H1 (cell line): ENCODE results near the gene GNG12. TPM values are rescaled to one million over a fixed set of nuclear protein-coding genes. Genes with fewer than 3 reads are reported as not detected.

Source experiments
- CTCF ChIA-PET: fragments of 300-600 bp; sonication (Branson Sonifier 250); formaldehyde crosslinking; loops from one replicate; lab custom pipeline; 2021; ENCODE audit not compliant: partially characterized antibody; lab: Charles Lee
- POLR2A ChIA-PET: fragments of 300-600 bp; sonication (Branson Sonifier 250); formaldehyde crosslinking; loops from one replicate; lab custom pipeline; 2021; ENCODE audit warnings: inconsistent platforms; ENCODE audit not compliant: partially characterized antibody; lab: Charles Lee
- DNase-seq, 2 experiments: peaks; one replicate each; pipeline versions ENCODE4 v3.0.0 to v3.0.0-alpha.2; 2010 to 2022; ENCODE audit warnings: low spot score in 2 of 2, low read depth in 1 of 2, mixed read lengths in 1 of 2
- FAIRE-seq: peaks from 2 replicates; lab custom pipeline; 2011; peaks lifted over from hg19 to GRCh38; lab: Jason Lieb, UNC
- H2AFZ ChIP-seq: 2 replicates; pipeline ENCODE4 v1.8.1; 2012; ENCODE audit warnings: low read length, inconsistent platforms
- H2AK5ac ChIP-seq: 2 replicates; pipeline ENCODE4 v1.6.1; 2013; ENCODE audit warnings: low read depth, low read length
- H2BK120ac ChIP-seq: replicated peaks from 2 replicates; pipeline ENCODE3; 2013; ENCODE audit warnings: low read depth, low read length, inconsistent platforms
- H2BK12ac ChIP-seq: 2 replicates; pipeline ENCODE4 v1.6.1; 2013; ENCODE audit warnings: low read depth, low read length
- H2BK15ac ChIP-seq: 2 replicates; pipeline ENCODE4 v1.6.1; 2013; ENCODE audit warnings: low read length
- H2BK20ac ChIP-seq: 2 replicates; pipeline ENCODE4 v1.6.1; 2013; ENCODE audit warnings: low read length
- H2BK5ac ChIP-seq: 2 replicates; pipeline ENCODE4 v1.6.1; 2013; ENCODE audit warnings: low read depth, low read length
- H3K14ac ChIP-seq: 2 replicates; pipeline ENCODE4 v1.6.1; 2013; ENCODE audit warnings: inconsistent platforms; ENCODE audit not compliant: insufficient read length
- H3K18ac ChIP-seq: 2 replicates; pipeline ENCODE4 v1.6.1; 2013; ENCODE audit warnings: low read length; ENCODE audit errors: extremely low read depth
- H3K23ac ChIP-seq: 2 replicates; pipeline ENCODE4 v1.6.1; 2013; ENCODE audit warnings: inconsistent platforms; ENCODE audit not compliant: insufficient read length
- H3K23me2 ChIP-seq: 2 replicates; pipeline ENCODE4 v1.6.1; 2013; ENCODE audit warnings: low read depth, low read length
- H3K27ac ChIP-seq: 2 replicates; pipeline ENCODE4 v1.6.1; 2011; ENCODE audit warnings: low read depth, low read length, inconsistent platforms
- H3K27me3 ChIP-seq, 4 experiments: replicated peaks in 1 of 4; 1 replicate in 1 of 4; 2 replicates in 3 of 4; pipeline versions ENCODE4 v1.6.1 to v1.8.1; 2011 to 2013; ENCODE audit warnings: low read length in 3 of 4, mild to moderate bottlenecking in 3 of 4, inconsistent platforms in 2 of 4, mixed read lengths in 2 of 4, moderate library complexity in 1 of 4; ENCODE audit not compliant: control insufficient read depth in 3 of 4, insufficient read depth in 3 of 4; ENCODE audit errors: extremely low read depth in 1 of 4
- H3K36me3 ChIP-seq, 4 experiments: 2 replicates each; pipeline versions ENCODE4 v1.6.1 to v1.8.1; 2011 to 2013; ENCODE audit warnings: mild to moderate bottlenecking in 4 of 4, low read length in 3 of 4, moderate library complexity in 2 of 4, control low read depth in 1 of 4, inconsistent platforms in 1 of 4; ENCODE audit not compliant: insufficient read depth in 4 of 4, control insufficient read depth in 2 of 4
- H3K4ac ChIP-seq: replicated peaks from 2 replicates; pipeline ENCODE3; 2013; ENCODE audit warnings: low read length, low read depth, mixed read lengths, inconsistent platforms; ENCODE audit not compliant: insufficient read length
- H3K4me1 ChIP-seq, 4 experiments: replicated peaks in 1 of 4; 1 replicate in 1 of 4; 2 replicates in 3 of 4; pipeline versions ENCODE4 v1.6.1 to v1.8.1; 2011 to 2013; ENCODE audit warnings: low read length in 3 of 4, inconsistent platforms in 2 of 4, mixed read lengths in 1 of 4; ENCODE audit not compliant: insufficient read depth in 4 of 4, control insufficient read depth in 3 of 4
- H3K4me2 ChIP-seq, 2 experiments: 2 replicates each; pipeline versions ENCODE4 v1.6.1 to v1.8.1; 2011 to 2013; ENCODE audit warnings: low read depth in 2 of 2, low read length in 2 of 2, control low read depth in 1 of 2, inconsistent platforms in 1 of 2, mild to moderate bottlenecking in 1 of 2; ENCODE audit not compliant: insufficient read depth in 1 of 2
- H3K4me3 ChIP-seq, 4 experiments: fragments of 200-600, 300-600 bp in 1 of 4; sonication (generic), shearing (Covaris generic), sonication (Bioruptor Twin) in 1 of 4; 2 replicates each; pipeline versions ENCODE4 v1.5.1 to v1.8.1; 2011 to 2016; ENCODE audit warnings: low read length in 4 of 4, low read depth in 3 of 4, control low read depth in 2 of 4, inconsistent platforms in 2 of 4, mild to moderate bottlenecking in 2 of 4, mixed read lengths in 1 of 4, moderate library complexity in 1 of 4; ENCODE audit not compliant: insufficient read depth in 2 of 4; ENCODE audit errors: extremely low read depth in 1 of 4
- H3K56ac ChIP-seq: replicated peaks from 2 replicates; pipeline ENCODE3; 2013; ENCODE audit warnings: low read depth, mild to moderate bottlenecking, mixed read lengths, low read length, inconsistent platforms; ENCODE audit not compliant: insufficient read length
- H3K79me1 ChIP-seq: 2 replicates; pipeline ENCODE4 v1.6.1; 2013; ENCODE audit warnings: low read depth, low read length, control low read depth
- H3K79me2 ChIP-seq, 2 experiments: 2 replicates each; pipeline versions ENCODE4 v1.6.1 to v1.8.1; 2012 to 2013; ENCODE audit warnings: low read length in 2 of 2, mild to moderate bottlenecking in 2 of 2, inconsistent platforms in 1 of 2; ENCODE audit not compliant: insufficient read depth in 2 of 2, control insufficient read depth in 1 of 2
- H3K9ac ChIP-seq, 4 experiments: replicated peaks in 1 of 4; 1 replicate in 1 of 4; 2 replicates in 3 of 4; pipeline versions ENCODE4 v1.6.1 to v1.8.1; 2011 to 2013; ENCODE audit warnings: low read depth in 3 of 4, low read length in 3 of 4, control low read depth in 2 of 4, mild to moderate bottlenecking in 2 of 4, moderate library complexity in 2 of 4, inconsistent platforms in 1 of 4; ENCODE audit errors: extremely low read depth in 1 of 4
- H3K9me3 ChIP-seq, 2 experiments: 2 replicates each; pipeline versions ENCODE4 v1.6.1 to v1.8.1; 2012 to 2013; ENCODE audit warnings: mild to moderate bottlenecking in 2 of 2, moderate library complexity in 2 of 2, control low read depth in 1 of 2, inconsistent platforms in 1 of 2, low read depth in 1 of 2, low read length in 1 of 2, mixed read lengths in 1 of 2; ENCODE audit not compliant: insufficient read depth in 2 of 2
- H4K20me1 ChIP-seq, 2 experiments: replicated peaks in 1 of 2; 2 replicates each; pipeline versions ENCODE3 to v1.8.1; 2011 to 2013; ENCODE audit warnings: inconsistent platforms in 2 of 2, low read length in 2 of 2, mild to moderate bottlenecking in 1 of 2; ENCODE audit not compliant: insufficient read depth in 2 of 2, control insufficient read depth in 1 of 2
- H4K5ac ChIP-seq: 2 replicates; pipeline ENCODE4 v1.6.1; 2013; ENCODE audit warnings: low read length, low read depth, mixed read lengths, inconsistent platforms; ENCODE audit not compliant: insufficient read length
- H4K8ac ChIP-seq: 2 replicates; pipeline ENCODE4 v1.8.0; 2013; ENCODE audit warnings: mild to moderate bottlenecking, moderate library complexity, low read length, inconsistent platforms; ENCODE audit not compliant: insufficient read depth; ENCODE audit errors: extremely low read depth
- H4K91ac ChIP-seq: replicated peaks from 2 replicates; pipeline ENCODE3; 2013; ENCODE audit warnings: low read length, mixed read lengths, inconsistent platforms; ENCODE audit not compliant: insufficient read length
- BACH1 ChIP-seq: IDR thresholded peaks from 2 replicates; pipeline ENCODE4 v1.6.1; 2012; ENCODE audit warnings: low read length, improper control_type of control experiment
- CHD2 ChIP-seq: IDR thresholded peaks from 2 replicates; pipeline ENCODE4 v1.6.1; 2012; ENCODE audit warnings: low read length, improper control_type of control experiment
- KDM1A ChIP-seq: fragments of 200-600, 300-600 bp; sonication (generic); IDR thresholded peaks from 2 replicates; pipeline ENCODE4 v1.7.1; 2016; ENCODE audit warnings: mild to moderate bottlenecking, low read length, borderline replicate concordance
- NANOG ChIP-seq: IDR thresholded peaks from 2 replicates; pipeline ENCODE4 v1.6.1; 2011; ENCODE audit warnings: low read length, low read depth, mild to moderate bottlenecking, inconsistent platforms; ENCODE audit not compliant: insufficient read depth, poor library complexity, severe bottlenecking
- NRF1 ChIP-seq: IDR thresholded peaks from 2 replicates; pipeline ENCODE4 v1.6.1; 2011; ENCODE audit warnings: mild to moderate bottlenecking, low read depth, low read length, improper control_type of control experiment
- POU5F1 ChIP-seq: IDR thresholded peaks from 2 replicates; pipeline ENCODE4 v1.6.1; 2011; ENCODE audit warnings: low read depth, mild to moderate bottlenecking, low read length, moderate library complexity
- SIN3A ChIP-seq, 2 experiments: IDR thresholded peaks in 1 of 2; conservative IDR thresholded peaks in 1 of 2; 2 replicates each; pipeline ENCODE4 v1.6.1; 2011 to 2012; ENCODE audit warnings: low read length in 2 of 2, improper control_type of control experiment in 1 of 2, low read depth in 1 of 2, mild to moderate bottlenecking in 1 of 2
- SIX5 ChIP-seq: IDR thresholded peaks from 2 replicates; pipeline ENCODE4 v1.6.1; 2011; ENCODE audit warnings: mild to moderate bottlenecking, low read depth, low read length
- SP2 ChIP-seq: IDR thresholded peaks from 2 replicates; pipeline ENCODE4 v1.6.1; 2012; ENCODE audit warnings: mild to moderate bottlenecking, low read length, inconsistent platforms
- TBP ChIP-seq: IDR thresholded peaks from 2 replicates; pipeline ENCODE4 v1.6.1; 2011; ENCODE audit warnings: low read depth, low read length, improper control_type of control experiment
- polyA plus RNA-seq, 7 experiments: library from polyadenylated mRNA; depleted of rRNA in 3 of 7; stranded (reverse) in 5 of 7; unstranded in 2 of 7; fragments of >200 nt in 5 of 7; fragments of 200-250 nt in 2 of 7; gene quantifications; 1 replicate in 5 of 7; 2 replicates in 1 of 7; 4 replicates in 1 of 7; pipeline versions ENCODE4 v1.2.1 to v1.2.3, GENCODE V29; 2011 to 2013; ENCODE audit warnings: missing spikeins in 2 of 7, mixed read lengths in 2 of 7
- total RNA-seq: library from RNA; stranded (reverse); fragmentation: NEBNext Ultra II Directional; extraction: Animal tissue kit (Norgen Biotek cat#: 25700); gene quantifications from 2 replicates; pipeline ENCODE4 v1.2.1, GENCODE V29; 2021
- TF ChIP-seq, protein P1 (sequence below), 3 experiments: IDR thresholded peaks; 1 replicate in 2 of 3; 2 replicates in 1 of 3; pipeline versions ENCODE4 v1.5.1 to v1.6.1; 2011; ENCODE audit warnings: low read length in 3 of 3, mild to moderate bottlenecking in 3 of 3, inconsistent platforms in 2 of 3, low read depth in 1 of 3, moderate library complexity in 1 of 3; ENCODE audit not compliant: insufficient read depth in 1 of 3; ENCODE audit errors: control extremely low read depth in 1 of 3
- TF ChIP-seq, protein P2 (sequence below): IDR thresholded peaks from 2 replicates; pipeline ENCODE4 v1.6.1; 2012; ENCODE audit warnings: inconsistent platforms

Gene GNG12
- total and polyA plus RNA-seq, 2 of the 8 experiments (the other 6 are each of a cell fraction or from before 2014, with no cell fraction given) = 11.4 to 35.8 TPM

DNA sequence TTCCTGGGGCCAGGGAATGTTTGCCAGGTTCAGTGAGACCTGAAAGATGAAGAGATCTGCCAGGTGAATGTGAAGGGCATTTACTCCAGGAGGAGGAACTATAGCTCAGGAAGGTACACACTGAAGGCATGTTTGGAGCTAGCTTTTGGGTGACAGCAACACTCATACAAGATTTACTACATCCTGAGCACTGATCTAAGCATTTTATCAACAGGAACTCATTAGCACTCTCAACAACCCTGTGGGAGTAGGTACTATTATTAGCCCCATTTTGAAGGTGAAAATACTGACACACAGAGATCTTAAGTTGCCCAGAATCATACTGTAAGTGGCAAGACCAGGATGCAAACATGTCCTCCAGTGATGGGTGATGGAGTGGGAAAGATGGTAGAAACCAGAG is 141.6 kb downstream of the GNG12 start:
- Histone ChIP-seq H3K79me2 (peaks cover 0 to 8% of the 10 kb centered on the region in 2 experiments; a peak in 2 of 4 replicates), H3K27ac (no peak overlapping the region), H3K9ac (no peak overlapping the region), H3K4me2 (no peak overlapping the region), H4K20me1 (peaks cover 0 to 2% of the 10 kb centered on the region in 2 experiments), H3K18ac (no peak overlapping the region), H2BK15ac (no peak overlapping the region), H2BK120ac (no peak overlapping the region), H3K36me3 (peaks cover 0 to 22% (median 6%) of the 10 kb centered on the region in 4 experiments; a peak in 4 of 8 replicates), H4K91ac (no peak overlapping the region), H4K5ac (no peak overlapping the region), H3K4me1 (peaks cover 0 to 5% (median 2%) of the 10 kb centered on the region in 4 experiments; a peak in 3 of 7 replicates), H3K23me2 (no peaks in the 10 kb centered on the region), H3K56ac (no peak overlapping the region), H2BK5ac (no peak overlapping the region), H2AK5ac (no peak overlapping the region), H2AFZ (no peak overlapping the region), H2BK12ac (no peak overlapping the region), H3K4me3 (no peak overlapping the region), H3K27me3 (no peaks in the 10 kb centered on the region), H3K23ac (no peak overlapping the region), H2BK20ac (no peak overlapping the region), H3K79me1 (no peaks in the 10 kb centered on the region), H3K14ac (no peak overlapping the region), H3K4ac (no peak overlapping the region), H4K8ac (no peak overlapping the region), H3K9me3 (no peaks in the 10 kb centered on the region)
- ChIA-PET CTCF (interaction anchor here (0.6 to 2.5 kb wide), 6 partner anchors 9 to 482 kb away, joined by 3 to 11 read pairs (median 4); no protein-coding TSS in a partner anchor), POLR2A (interaction anchor here (0.6 kb wide), 1 partner anchor 302 kb away, joined by 3 read pairs; no protein-coding TSS in a partner anchor)
- FAIRE-seq = no peak
- DNase-seq = no peak
- TF ChIP-seq, protein P1, sequence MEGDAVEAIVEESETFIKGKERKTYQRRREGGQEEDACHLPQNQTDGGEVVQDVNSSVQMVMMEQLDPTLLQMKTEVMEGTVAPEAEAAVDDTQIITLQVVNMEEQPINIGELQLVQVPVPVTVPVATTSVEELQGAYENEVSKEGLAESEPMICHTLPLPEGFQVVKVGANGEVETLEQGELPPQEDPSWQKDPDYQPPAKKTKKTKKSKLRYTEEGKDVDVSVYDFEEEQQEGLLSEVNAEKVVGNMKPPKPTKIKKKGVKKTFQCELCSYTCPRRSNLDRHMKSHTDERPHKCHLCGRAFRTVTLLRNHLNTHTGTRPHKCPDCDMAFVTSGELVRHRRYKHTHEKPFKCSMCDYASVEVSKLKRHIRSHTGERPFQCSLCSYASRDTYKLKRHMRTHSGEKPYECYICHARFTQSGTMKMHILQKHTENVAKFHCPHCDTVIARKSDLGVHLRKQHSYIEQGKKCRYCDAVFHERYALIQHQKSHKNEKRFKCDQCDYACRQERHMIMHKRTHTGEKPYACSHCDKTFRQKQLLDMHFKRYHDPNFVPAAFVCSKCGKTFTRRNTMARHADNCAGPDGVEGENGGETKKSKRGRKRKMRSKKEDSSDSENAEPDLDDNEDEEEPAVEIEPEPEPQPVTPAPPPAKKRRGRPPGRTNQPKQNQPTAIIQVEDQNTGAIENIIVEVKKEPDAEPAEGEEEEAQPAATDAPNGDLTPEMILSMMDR (IDR thresholded peaks at IDR 0.05; ENCODE audit: control extremely low read depth in 1 of 3, insufficient read depth in 1 of 3, low read depth in 1 of 3, low read length in 3 of 3) = no peak
- no peak for TF ChIP-seq NRF1
- TF ChIP-seq TBP = no peak
- no peak for TF ChIP-seq KDM1A
- TF ChIP-seq SIN3A (conservative IDR thresholded peaks at IDR 0.05 in 1 of 2, IDR thresholded peaks at IDR 0.05 in 1 of 2; ENCODE audit: low read depth in 1 of 2, low read length in 2 of 2) = no peak
- TF ChIP-seq CHD2 = no peak
- no peak for TF ChIP-seq NANOG
- TF ChIP-seq, protein P2, sequence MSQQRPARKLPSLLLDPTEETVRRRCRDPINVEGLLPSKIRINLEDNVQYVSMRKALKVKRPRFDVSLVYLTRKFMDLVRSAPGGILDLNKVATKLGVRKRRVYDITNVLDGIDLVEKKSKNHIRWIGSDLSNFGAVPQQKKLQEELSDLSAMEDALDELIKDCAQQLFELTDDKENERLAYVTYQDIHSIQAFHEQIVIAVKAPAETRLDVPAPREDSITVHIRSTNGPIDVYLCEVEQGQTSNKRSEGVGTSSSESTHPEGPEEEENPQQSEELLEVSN = no peak
- no peak for TF ChIP-seq POU5F1
- no peak for TF ChIP-seq SIX5
- no peak for TF ChIP-seq BACH1
- TF ChIP-seq SP2 = no peak
